K562 (cell line): ENCODE data around the gene ANO1. TPM values are rescaled to one million over a fixed set of nuclear protein-coding genes. Genes with fewer than 3 reads are reported as not detected.

Source experiments
- ETV1 ChIP-seq: fragments of 450-650 bp; conservative IDR thresholded peaks from 2 replicates; pipeline ENCODE4 v1.6.1; 2016; ENCODE audit warnings: missing genetic modification characterization, control low read depth, low read depth, missing compliant biosample characterization
- GABPB1 ChIP-seq: sonication (generic); formaldehyde crosslinking; IDR thresholded peaks from 2 replicates; pipeline ENCODE4 v1.8.0; 2022; ENCODE audit warnings: mild to moderate bottlenecking, missing genetic modification reagents
- HDAC2 ChIP-seq: fragments of 450-650 bp; IDR thresholded peaks from 2 replicates; pipeline ENCODE4 v1.6.1; 2016; ENCODE audit warnings: mild to moderate bottlenecking
- NUFIP1 ChIP-seq: fragments of 450-650 bp; IDR thresholded peaks from 2 replicates; pipeline ENCODE4 v1.6.1; 2018; ENCODE audit not compliant: partially characterized antibody
- PURB ChIP-seq: sonication (generic); formaldehyde crosslinking; IDR thresholded peaks from 2 replicates; pipeline ENCODE4 v1.9.0; 2021; ENCODE audit warnings: low read depth, mild to moderate bottlenecking, missing genetic modification reagents
- RAD51 ChIP-seq: fragments of 450-650 bp; IDR thresholded peaks from 2 replicates; pipeline ENCODE4 v1.7.1; 2016; ENCODE audit warnings: low read depth, mild to moderate bottlenecking, borderline replicate concordance
- RBM34 ChIP-seq: fragments of 200-400 bp; formaldehyde crosslinking; IDR thresholded peaks from 2 replicates; pipeline ENCODE4 v1.6.1; 2018; ENCODE audit warnings: low read length, borderline replicate concordance; ENCODE audit not compliant: insufficient read depth
- ZNF165 ChIP-seq: fragments of 250-450 bp; sonication (Bioruptor Pico); IDR thresholded peaks from 2 replicates; pipeline ENCODE4 v1.4.0; 2020; ENCODE audit warnings: borderline replicate concordance
- ZNF253 ChIP-seq: fragments of 250-450 bp; sonication (Bioruptor Pico); conservative IDR thresholded peaks from 2 replicates; pipeline ENCODE4 v1.6.1; 2021; ENCODE audit warnings: mild to moderate bottlenecking
- ZNF77 ChIP-seq: fragments of 250-450 bp; sonication (Bioruptor Pico); IDR thresholded peaks from 2 replicates; pipeline ENCODE4 v1.5.0; 2020
- polyA plus RNA-seq, 8 experiments: library from polyadenylated mRNA; depleted of rRNA in 4 of 8; stranded (reverse) in 5 of 8; unstranded in 3 of 8; fragments of >200 nt; fragmentation: Nextera tagmentation in 2 of 8; fragmentation: Illumina TruSeq in 1 of 8; extraction: Ambion mirVana in 2 of 8; extraction: Trizol in 1 of 8; gene quantifications; 2 replicates each; pipeline versions ENCODE4 v1.2.1 to v1.2.3, GENCODE V29; 2011 to 2014; ENCODE audit warnings: inconsistent platforms in 1 of 8, missing spikeins in 1 of 8
- total RNA-seq, 7 experiments: library from RNA; depleted of rRNA in 6 of 7; stranded (reverse); fragments of >200 nt in 6 of 7; fragmentation: Illumina TruSeq in 2 of 7; extraction: Trizol in 2 of 7; gene quantifications; 2 replicates each; pipeline versions ENCODE4 v1.2.1 to v1.2.3, GENCODE V29; 2011 to 2021; ENCODE audit warnings: low replicate concordance in 1 of 7
- TF ChIP-seq, protein P1 (sequence below): fragments of 450-650 bp; IDR thresholded peaks from 2 replicates; pipeline ENCODE4 v1.6.1; 2016; ENCODE audit warnings: low read depth, mild to moderate bottlenecking, moderate library complexity
- TF ChIP-seq, protein P2 (sequence below): IDR thresholded peaks from 2 replicates; pipeline ENCODE4 v1.6.1; 2014; ENCODE audit warnings: antibody characterized with exemption
- TF ChIP-seq, protein P3 (sequence below): fragments of 450-650 bp; formaldehyde crosslinking; conservative IDR thresholded peaks from 2 replicates; pipeline ENCODE4 v1.4.0; 2022; ENCODE audit warnings: mild to moderate bottlenecking, missing genetic modification characterization
- TF ChIP-seq, protein P4 (sequence below): fragments of 250-450 bp; sonication (Bioruptor Pico); IDR thresholded peaks from 2 replicates; pipeline ENCODE4 v1.5.1; 2021; ENCODE audit warnings: mild to moderate bottlenecking
- TF ChIP-seq, protein P5 (sequence below): fragments of 200-800 bp; sonication (Bioruptor generic); IDR thresholded peaks from 2 replicates; pipeline ENCODE4 v1.6.1; 2017; ENCODE audit warnings: missing genetic modification characterization, missing compliant biosample characterization
- TF ChIP-seq, protein P6 (sequence below): fragments of 450-650 bp; conservative IDR thresholded peaks from 2 replicates; pipeline ENCODE4 v1.6.1; 2016; ENCODE audit warnings: missing genetic modification characterization, low read depth, mild to moderate bottlenecking, missing compliant biosample characterization, moderate library complexity

Gene ANO1
- total and polyA plus RNA-seq, 9 of the 15 experiments (the other 6 are each of a cell fraction or from before 2014, with no cell fraction given) = not detected

DNA sequence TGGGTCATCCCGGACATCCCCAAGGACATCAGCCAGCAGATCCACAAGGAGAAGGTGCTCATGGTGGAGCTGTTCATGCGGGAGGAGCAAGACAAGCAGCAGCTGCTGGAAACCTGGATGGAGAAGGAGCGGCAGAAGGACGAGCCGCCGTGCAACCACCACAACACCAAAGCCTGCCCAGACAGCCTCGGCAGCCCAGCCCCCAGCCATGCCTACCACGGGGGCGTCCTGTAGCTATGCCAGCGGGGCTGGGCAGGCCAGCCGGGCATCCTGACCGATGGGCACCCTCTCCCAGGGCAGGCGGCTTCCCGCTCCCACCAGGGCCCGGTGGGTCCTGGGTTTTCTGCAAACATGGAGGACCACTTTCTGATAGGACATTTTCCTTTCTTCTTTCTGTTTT is 109.7 kb downstream of the ANO1 start (continued):
- TF ChIP-seq PURB (CRISPR knock-in tag) (no peak), ETV1 (tag) (no peak), ZNF165 (CRISPR knock-in tag) (no peak), ZNF77 (CRISPR knock-in tag) (no peak), ZNF253 (CRISPR knock-in tag) (no peak), NUFIP1 (no peak), HDAC2 (no peak), RBM34 (no peak), GABPB1 (CRISPR knock-in tag) (no peak), RAD51 (no peak)
- TF ChIP-seq, protein P1, sequence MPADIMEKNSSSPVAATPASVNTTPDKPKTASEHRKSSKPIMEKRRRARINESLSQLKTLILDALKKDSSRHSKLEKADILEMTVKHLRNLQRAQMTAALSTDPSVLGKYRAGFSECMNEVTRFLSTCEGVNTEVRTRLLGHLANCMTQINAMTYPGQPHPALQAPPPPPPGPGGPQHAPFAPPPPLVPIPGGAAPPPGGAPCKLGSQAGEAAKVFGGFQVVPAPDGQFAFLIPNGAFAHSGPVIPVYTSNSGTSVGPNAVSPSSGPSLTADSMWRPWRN = no peak
- TF ChIP-seq, protein P2, sequence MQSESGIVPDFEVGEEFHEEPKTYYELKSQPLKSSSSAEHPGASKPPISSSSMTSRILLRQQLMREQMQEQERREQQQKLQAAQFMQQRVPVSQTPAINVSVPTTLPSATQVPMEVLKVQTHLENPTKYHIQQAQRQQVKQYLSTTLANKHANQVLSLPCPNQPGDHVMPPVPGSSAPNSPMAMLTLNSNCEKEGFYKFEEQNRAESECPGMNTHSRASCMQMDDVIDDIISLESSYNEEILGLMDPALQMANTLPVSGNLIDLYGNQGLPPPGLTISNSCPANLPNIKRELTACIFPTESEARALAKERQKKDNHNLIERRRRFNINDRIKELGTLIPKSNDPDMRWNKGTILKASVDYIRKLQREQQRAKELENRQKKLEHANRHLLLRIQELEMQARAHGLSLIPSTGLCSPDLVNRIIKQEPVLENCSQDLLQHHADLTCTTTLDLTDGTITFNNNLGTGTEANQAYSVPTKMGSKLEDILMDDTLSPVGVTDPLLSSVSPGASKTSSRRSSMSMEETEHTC = no peak
- TF ChIP-seq, protein P3, sequence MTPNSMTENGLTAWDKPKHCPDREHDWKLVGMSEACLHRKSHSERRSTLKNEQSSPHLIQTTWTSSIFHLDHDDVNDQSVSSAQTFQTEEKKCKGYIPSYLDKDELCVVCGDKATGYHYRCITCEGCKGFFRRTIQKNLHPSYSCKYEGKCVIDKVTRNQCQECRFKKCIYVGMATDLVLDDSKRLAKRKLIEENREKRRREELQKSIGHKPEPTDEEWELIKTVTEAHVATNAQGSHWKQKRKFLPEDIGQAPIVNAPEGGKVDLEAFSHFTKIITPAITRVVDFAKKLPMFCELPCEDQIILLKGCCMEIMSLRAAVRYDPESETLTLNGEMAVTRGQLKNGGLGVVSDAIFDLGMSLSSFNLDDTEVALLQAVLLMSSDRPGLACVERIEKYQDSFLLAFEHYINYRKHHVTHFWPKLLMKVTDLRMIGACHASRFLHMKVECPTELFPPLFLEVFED (CRISPR knock-in tag) = no peak
- TF ChIP-seq, protein P4, sequence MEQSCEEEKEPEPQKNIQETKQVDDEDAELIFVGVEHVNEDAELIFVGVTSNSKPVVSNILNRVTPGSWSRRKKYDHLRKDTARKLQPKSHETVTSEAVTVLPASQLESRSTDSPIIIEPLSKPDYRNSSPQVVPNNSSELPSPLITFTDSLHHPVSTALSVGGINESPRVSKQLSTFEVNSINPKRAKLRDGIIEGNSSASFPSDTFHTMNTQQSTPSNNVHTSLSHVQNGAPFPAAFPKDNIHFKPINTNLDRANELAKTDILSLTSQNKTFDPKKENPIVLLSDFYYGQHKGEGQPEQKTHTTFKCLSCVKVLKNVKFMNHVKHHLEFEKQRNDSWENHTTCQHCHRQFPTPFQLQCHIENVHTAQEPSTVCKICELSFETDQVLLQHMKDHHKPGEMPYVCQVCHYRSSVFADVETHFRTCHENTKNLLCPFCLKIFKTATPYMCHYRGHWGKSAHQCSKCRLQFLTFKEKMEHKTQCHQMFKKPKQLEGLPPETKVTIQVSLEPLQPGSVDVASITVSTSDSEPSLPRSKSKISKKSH = no peak
- TF ChIP-seq, protein P5, sequence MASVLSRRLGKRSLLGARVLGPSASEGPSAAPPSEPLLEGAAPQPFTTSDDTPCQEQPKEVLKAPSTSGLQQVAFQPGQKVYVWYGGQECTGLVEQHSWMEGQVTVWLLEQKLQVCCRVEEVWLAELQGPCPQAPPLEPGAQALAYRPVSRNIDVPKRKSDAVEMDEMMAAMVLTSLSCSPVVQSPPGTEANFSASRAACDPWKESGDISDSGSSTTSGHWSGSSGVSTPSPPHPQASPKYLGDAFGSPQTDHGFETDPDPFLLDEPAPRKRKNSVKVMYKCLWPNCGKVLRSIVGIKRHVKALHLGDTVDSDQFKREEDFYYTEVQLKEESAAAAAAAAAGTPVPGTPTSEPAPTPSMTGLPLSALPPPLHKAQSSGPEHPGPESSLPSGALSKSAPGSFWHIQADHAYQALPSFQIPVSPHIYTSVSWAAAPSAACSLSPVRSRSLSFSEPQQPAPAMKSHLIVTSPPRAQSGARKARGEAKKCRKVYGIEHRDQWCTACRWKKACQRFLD (CRISPR knock-in tag) = no peak
- TF ChIP-seq, protein P6, sequence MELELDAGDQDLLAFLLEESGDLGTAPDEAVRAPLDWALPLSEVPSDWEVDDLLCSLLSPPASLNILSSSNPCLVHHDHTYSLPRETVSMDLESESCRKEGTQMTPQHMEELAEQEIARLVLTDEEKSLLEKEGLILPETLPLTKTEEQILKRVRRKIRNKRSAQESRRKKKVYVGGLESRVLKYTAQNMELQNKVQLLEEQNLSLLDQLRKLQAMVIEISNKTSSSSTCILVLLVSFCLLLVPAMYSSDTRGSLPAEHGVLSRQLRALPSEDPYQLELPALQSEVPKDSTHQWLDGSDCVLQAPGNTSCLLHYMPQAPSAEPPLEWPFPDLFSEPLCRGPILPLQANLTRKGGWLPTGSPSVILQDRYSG = no peak
